HCT116 (cell line): ENCODE data around the gene GRIK4. TPM values are rescaled to one million over a fixed set of nuclear protein-coding genes. Genes with fewer than 3 reads are reported as not detected.

ENCODE experiments used
- ATAC-seq: fragments of 200-7000 bp; cut with Tn5 transposase; 2 replicates; pipeline ENCODE4 v1.9.1; 2020; ENCODE audit warnings: mild to moderate bottlenecking, moderate library complexity
- BruUV-seq: library from RNA; stranded (reverse); fragments of 400-500 nt; replicated peaks from 2 replicates; lab custom pipeline; 2021; lab: Mats Ljungman, UMichigan
- CTCF ChIA-PET: fragments of 300-600 bp; sonication (Branson Sonifier 250); formaldehyde crosslinking; loops from one replicate; lab custom pipeline; 2021; ENCODE audit warnings: antibody characterized with exemption; lab: Charles Lee
- POLR2A ChIA-PET: fragments of 300-600, 350-600 bp; sonication (Branson Sonifier 250); formaldehyde crosslinking; loops from one replicate; lab custom pipeline; 2021; ENCODE audit warnings: antibody characterized with exemption; lab: Charles Lee
- RAD21 ChIA-PET, 2 experiments: fragments of 300-600 bp; sonication (Branson Sonifier 250); formaldehyde crosslinking; loops; one replicate each; lab custom pipeline; 2023; ENCODE audit warnings: low total read pairs in 2 of 2; ENCODE audit not compliant: uncharacterized antibody in 2 of 2, unreplicated experiment in 2 of 2, low non-redundant PET in 1 of 2; lab: Charles Lee
- DNase-seq: peaks from one replicate; pipeline ENCODE4 v3.0.0-alpha.2; 2010; ENCODE audit warnings: low read depth, low spot score
- H2AFZ ChIP-seq: fragments of 200-600 bp; shearing (Covaris generic), sonication (generic); 2 replicates; pipeline ENCODE4 v1.6.1; 2017; ENCODE audit warnings: low read depth, mixed run types, mixed read lengths, antibody characterized with exemption, low read length; ENCODE audit not compliant: poor library complexity, severe bottlenecking
- H3K27ac ChIP-seq: 2 replicates; pipeline ENCODE4 v1.5.1; 2012; ENCODE audit warnings: low read depth, low read length
- H3K27me3 ChIP-seq: fragments of 200-600 bp; sonication (generic); 2 replicates; pipeline ENCODE4 v1.6.1; 2016; ENCODE audit warnings: mixed run types, low read length, mixed read lengths; ENCODE audit not compliant: insufficient read depth
- H3K36me3 ChIP-seq, 2 experiments: fragments of 200-500 bp in 1 of 2; fragments of 200-600 bp in 1 of 2; sonication (Bioruptor generic) in 1 of 2; sonication (generic) in 1 of 2; 2 replicates each; pipeline versions ENCODE4 v1.5.1 to v1.6.1; 2014 to 2016; ENCODE audit warnings: low read length in 2 of 2, inconsistent platforms in 1 of 2, mixed read lengths in 1 of 2, mixed run types in 1 of 2; ENCODE audit not compliant: insufficient read depth in 2 of 2, control insufficient read depth in 1 of 2
- H3K4me1 ChIP-seq, 2 experiments: fragments of 200-600 bp in 1 of 2; sonication (generic) in 1 of 2; 2 replicates each; pipeline versions ENCODE4 v1.5.1 to v1.6.1; 2012 to 2017; ENCODE audit warnings: low read length in 2 of 2, inconsistent platforms in 1 of 2, mild to moderate bottlenecking in 1 of 2, mixed read lengths in 1 of 2, mixed run types in 1 of 2, moderate library complexity in 1 of 2; ENCODE audit not compliant: insufficient read depth in 2 of 2, control insufficient read depth in 1 of 2
- H3K4me2 ChIP-seq: fragments of 200-600 bp; sonication (generic); 2 replicates; pipeline ENCODE4 v1.6.1; 2017; ENCODE audit warnings: mixed run types, low read length, mixed read lengths
- H3K4me3 ChIP-seq, 2 experiments: fragments of 200-600 bp in 1 of 2; sonication (generic) in 1 of 2; replicated peaks in 1 of 2; 2 replicates each; pipeline ENCODE4 v1.5.1; 2011 to 2016; ENCODE audit warnings: low read length in 2 of 2, control low read depth in 1 of 2, low read depth in 1 of 2, mild to moderate bottlenecking in 1 of 2, mixed read lengths in 1 of 2, mixed run types in 1 of 2
- H3K79me2 ChIP-seq: fragments of 200-600 bp; sonication (generic); 2 replicates; pipeline ENCODE4 v1.6.1; 2017; ENCODE audit warnings: mild to moderate bottlenecking, mixed run types, low read length, moderate library complexity, mixed read lengths; ENCODE audit not compliant: insufficient read depth
- H3K9ac ChIP-seq: fragments of 200-600 bp; sonication (generic); 2 replicates; pipeline ENCODE4 v1.6.1; 2016; ENCODE audit warnings: low read length, mixed read lengths
- H3K9me2 ChIP-seq: fragments of 200-600 bp; sonication (generic), shearing (Covaris generic); 2 replicates; pipeline ENCODE4 v1.6.1; 2017; ENCODE audit warnings: mixed run types, mild to moderate bottlenecking, moderate library complexity; ENCODE audit not compliant: insufficient read depth
- H3K9me3 ChIP-seq, 2 experiments: fragments of 200-500 bp in 1 of 2; fragments of 200-600 bp in 1 of 2; sonication (Bioruptor generic) in 1 of 2; sonication (generic) in 1 of 2; 2 replicates each; pipeline ENCODE4 v1.6.1; 2014 to 2017; ENCODE audit warnings: low read length in 2 of 2, mixed read lengths in 2 of 2, inconsistent platforms in 1 of 2, low read depth in 1 of 2, mild to moderate bottlenecking in 1 of 2, mixed run types in 1 of 2, moderate library complexity in 1 of 2; ENCODE audit not compliant: control insufficient read depth in 1 of 2, insufficient read depth in 1 of 2
- H4K20me1 ChIP-seq: fragments of 200-600 bp; sonication (generic), shearing (Covaris generic); 2 replicates; pipeline ENCODE4 v1.6.1; 2017; ENCODE audit warnings: mixed run types, mild to moderate bottlenecking, moderate library complexity; ENCODE audit not compliant: insufficient read depth
- EZH2 ChIP-seq: fragments of 200-600 bp; sonication (generic); IDR thresholded peaks from 2 replicates; pipeline ENCODE4 v1.6.1; 2017; ENCODE audit warnings: antibody characterized with exemption, mixed run types
- MAX ChIP-seq: IDR thresholded peaks from 2 replicates; pipeline ENCODE4 v1.6.1; 2012
- SIN3A ChIP-seq: IDR thresholded peaks from 2 replicates; pipeline ENCODE4 v1.6.1; 2012; ENCODE audit warnings: low read depth
- SP1 ChIP-seq: IDR thresholded peaks from 2 replicates; pipeline ENCODE4 v1.6.1; 2012; ENCODE audit warnings: low read depth
- intact Hi-C: fragments of 100-400 bp; cut with micrococcal nuclease; formaldehyde crosslinking; loops from 2 replicates; pipeline ENCODE4 v1.10.0; 2022
- total RNA-seq: library from RNA; stranded (reverse); gene quantifications from one replicate; pipeline ENCODE4 v1.2.1, GENCODE V29; 2021; ENCODE audit not compliant: unreplicated experiment
- TF ChIP-seq, protein P1 (sequence below): IDR thresholded peaks from 2 replicates; pipeline ENCODE4 v1.6.1; 2012
- TF ChIP-seq, protein P2 (sequence below), 3 experiments: fragments of 200-600 bp in 1 of 3; sonication (generic) in 1 of 3; IDR thresholded peaks in 2 of 3; conservative IDR thresholded peaks in 1 of 3; 2 replicates each; pipeline ENCODE4 v1.5.1; 2012 to 2017; ENCODE audit warnings: low read depth in 2 of 3, low read length in 2 of 3, antibody characterized with exemption in 1 of 3, borderline replicate concordance in 1 of 3, control low read depth in 1 of 3, mild to moderate bottlenecking in 1 of 3, mixed read lengths in 1 of 3, mixed run types in 1 of 3, moderate library complexity in 1 of 3; ENCODE audit not compliant: insufficient read depth in 1 of 3

GRIK4 gene
- total RNA-seq, 1 experiment from 2014 or later = 0.52 TPM

GRCh38 chr11:120797143-120797542 lies 285.6 kb downstream of the GRIK4 start:
- POLR2A ChIA-PET = no interaction called here
- peaks cover 28% of the 10 kb centered on the region for H3K27me3 ChIP-seq

More at GRCh38 chr11:120797143-120797542, 285.6 kb downstream of the GRIK4 start:
- no TSS peak for BruUV-seq
- TF ChIP-seq SIN3A (no peak), SP1 (no peak), MAX (no peak), EZH2 (no peak)
- TF ChIP-seq, protein P1, sequence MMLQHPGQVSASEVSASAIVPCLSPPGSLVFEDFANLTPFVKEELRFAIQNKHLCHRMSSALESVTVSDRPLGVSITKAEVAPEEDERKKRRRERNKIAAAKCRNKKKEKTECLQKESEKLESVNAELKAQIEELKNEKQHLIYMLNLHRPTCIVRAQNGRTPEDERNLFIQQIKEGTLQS = no peak
- TF ChIP-seq, protein P2, sequence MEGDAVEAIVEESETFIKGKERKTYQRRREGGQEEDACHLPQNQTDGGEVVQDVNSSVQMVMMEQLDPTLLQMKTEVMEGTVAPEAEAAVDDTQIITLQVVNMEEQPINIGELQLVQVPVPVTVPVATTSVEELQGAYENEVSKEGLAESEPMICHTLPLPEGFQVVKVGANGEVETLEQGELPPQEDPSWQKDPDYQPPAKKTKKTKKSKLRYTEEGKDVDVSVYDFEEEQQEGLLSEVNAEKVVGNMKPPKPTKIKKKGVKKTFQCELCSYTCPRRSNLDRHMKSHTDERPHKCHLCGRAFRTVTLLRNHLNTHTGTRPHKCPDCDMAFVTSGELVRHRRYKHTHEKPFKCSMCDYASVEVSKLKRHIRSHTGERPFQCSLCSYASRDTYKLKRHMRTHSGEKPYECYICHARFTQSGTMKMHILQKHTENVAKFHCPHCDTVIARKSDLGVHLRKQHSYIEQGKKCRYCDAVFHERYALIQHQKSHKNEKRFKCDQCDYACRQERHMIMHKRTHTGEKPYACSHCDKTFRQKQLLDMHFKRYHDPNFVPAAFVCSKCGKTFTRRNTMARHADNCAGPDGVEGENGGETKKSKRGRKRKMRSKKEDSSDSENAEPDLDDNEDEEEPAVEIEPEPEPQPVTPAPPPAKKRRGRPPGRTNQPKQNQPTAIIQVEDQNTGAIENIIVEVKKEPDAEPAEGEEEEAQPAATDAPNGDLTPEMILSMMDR (IDR thresholded peaks at IDR 0.05 in 2 of 3, conservative IDR thresholded peaks at IDR 0.05 in 1 of 3; ENCODE audit: borderline replicate concordance in 1 of 3, insufficient read depth in 1 of 3, low read depth in 2 of 3, low read length in 2 of 3) = no peak
- Histone ChIP-seq H3K36me3 (no peaks in the 10 kb centered on the region), H3K79me2 (no peaks in the 10 kb centered on the region), H4K20me1 (no peaks in the 10 kb centered on the region), H3K4me1 (peaks cover 9 to 12% of the 10 kb centered on the region in 2 experiments; a peak in 3 of 4 replicates), H3K4me3 (no peak overlapping the region), H3K9me2 (no peaks in the 10 kb centered on the region), H2AFZ (no peak overlapping the region), H3K4me2 (no peak overlapping the region), H3K27ac (no peak overlapping the region), H3K9ac (no peak overlapping the region), H3K9me3 (no peaks in the 10 kb centered on the region)
- intact Hi-C loops = no loop called here
- DNase-seq = no peak
- ATAC-seq = no peak
- ChIA-PET CTCF (no interaction called here), RAD21 (no interaction called here)
